HEK293 (cell line): ENCODE measurements around the gene GTSE1.

Experiments used
- CTCF ChIA-PET: fragments of 350-600 bp; formaldehyde crosslinking; extraction: SDS; loops from one replicate; lab custom pipeline; 2021; ENCODE audit warnings: antibody characterized with exemption; lab: Yijun Ruan, JAX
- POLR2A ChIA-PET: fragments of 300-600 bp; formaldehyde crosslinking; extraction: SDS; loops from one replicate; lab custom pipeline; 2020; ENCODE audit warnings: antibody characterized with exemption, inconsistent platforms; lab: Yijun Ruan, JAX
- H3K27ac ChIP-seq: fragments of 200-500 bp; sonication (Bioruptor generic); 2 replicates; pipeline ENCODE4 v1.5.1; 2014; ENCODE audit warnings: low read depth, low read length, control low read depth, inconsistent platforms; ENCODE audit errors: extremely low read depth
- H3K36me3 ChIP-seq, 2 experiments: fragments of 200-500 bp in 1 of 2; sonication (Bioruptor generic) in 1 of 2; 1 replicate in 1 of 2; 2 replicates in 1 of 2; pipeline ENCODE4 v1.5.1; 2014 to 2017; ENCODE audit warnings: inconsistent platforms in 2 of 2, low read length in 2 of 2; ENCODE audit not compliant: control insufficient read depth in 2 of 2, insufficient read depth in 1 of 2
- H3K4me1 ChIP-seq: fragments of 200-500 bp; sonication (Bioruptor generic); 2 replicates; pipeline ENCODE4 v1.5.1; 2014; ENCODE audit warnings: mild to moderate bottlenecking, low read length, inconsistent platforms; ENCODE audit not compliant: control insufficient read depth, insufficient read depth
- H3K4me3 ChIP-seq: 2 replicates; pipeline ENCODE4 v1.5.1; 2011; ENCODE audit warnings: low read depth, mild to moderate bottlenecking, control low read depth, low read length, moderate library complexity
- H3K9me3 ChIP-seq: fragments of 200-500 bp; sonication (Bioruptor generic); 2 replicates; pipeline ENCODE4 v1.5.1; 2014; ENCODE audit warnings: low read depth, low read length, inconsistent platforms; ENCODE audit not compliant: control insufficient read depth, insufficient read depth
- KLF9 ChIP-seq: fragments of 450-650 bp; formaldehyde crosslinking; IDR thresholded peaks from 2 replicates; pipeline ENCODE4 v1.5.1; 2016; ENCODE audit warnings: missing biosample characterization, missing genetic modification characterization, low read depth
- SP2 ChIP-seq: fragments of 450-650 bp; formaldehyde crosslinking; IDR thresholded peaks from 2 replicates; pipeline ENCODE4 v1.5.1; 2016; ENCODE audit warnings: missing biosample characterization, missing genetic modification characterization
- WT1 ChIP-seq: fragments of 450-650 bp; formaldehyde crosslinking; IDR thresholded peaks from 2 replicates; pipeline ENCODE4 v1.5.1; 2016; ENCODE audit warnings: missing biosample characterization, missing genetic modification characterization
- YY1 ChIP-seq: fragments of 450-650 bp; formaldehyde crosslinking; IDR thresholded peaks from 2 replicates; pipeline ENCODE4 v1.5.1; 2018; ENCODE audit warnings: missing biosample characterization, missing genetic modification characterization
- ZBTB48 ChIP-seq: fragments of 450-650 bp; formaldehyde crosslinking; IDR thresholded peaks from 2 replicates; pipeline ENCODE4 v1.5.1; 2016; ENCODE audit warnings: missing biosample characterization, missing genetic modification characterization
- ZNF394 ChIP-seq: fragments of 450-650 bp; formaldehyde crosslinking; IDR thresholded peaks from 2 replicates; pipeline ENCODE4 v1.5.1; 2016; ENCODE audit warnings: missing biosample characterization, missing genetic modification characterization, mild to moderate bottlenecking, moderate library complexity, borderline replicate concordance
- ZNF510 ChIP-seq: fragments of 450-650 bp; formaldehyde crosslinking; IDR thresholded peaks from 2 replicates; pipeline ENCODE4 v1.5.1; 2018; ENCODE audit warnings: mild to moderate bottlenecking, missing genetic modification characterization, missing biosample characterization; ENCODE audit not compliant: insufficient replicate concordance
- ZNF548 ChIP-seq: fragments of 450-650 bp; formaldehyde crosslinking; IDR thresholded peaks from 2 replicates; pipeline ENCODE4 v1.5.1; 2016; ENCODE audit warnings: missing biosample characterization, missing genetic modification characterization
- ZNF558 ChIP-seq: fragments of 450-650 bp; formaldehyde crosslinking; IDR thresholded peaks from 2 replicates; pipeline ENCODE4 v1.5.1; 2016; ENCODE audit warnings: missing biosample characterization, missing genetic modification characterization
- ZNF624 ChIP-seq: fragments of 450-650 bp; formaldehyde crosslinking; IDR thresholded peaks from 2 replicates; pipeline ENCODE4 v1.5.1; 2017; ENCODE audit warnings: missing biosample characterization, missing genetic modification characterization
- ZSCAN16 ChIP-seq: fragments of 450-650 bp; formaldehyde crosslinking; IDR thresholded peaks from 2 replicates; pipeline ENCODE4 v1.5.1; 2016; ENCODE audit warnings: missing biosample characterization, missing genetic modification characterization
- ZXDB ChIP-seq: fragments of 450-650 bp; formaldehyde crosslinking; IDR thresholded peaks from 2 replicates; pipeline ENCODE4 v1.5.1; 2016; ENCODE audit warnings: missing biosample characterization, missing genetic modification characterization
- TF ChIP-seq, protein P1 (sequence below): fragments of 450-650 bp; formaldehyde crosslinking; IDR thresholded peaks from 2 replicates; pipeline ENCODE4 v1.5.1; 2016; ENCODE audit warnings: missing biosample characterization, missing genetic modification characterization
- TF ChIP-seq, protein P2 (sequence below): fragments of 450-650 bp; formaldehyde crosslinking; IDR thresholded peaks from 2 replicates; pipeline ENCODE4 v1.5.1; 2017; ENCODE audit warnings: missing biosample characterization, missing genetic modification characterization
- TF ChIP-seq, protein P3 (sequence below): fragments of 450-650 bp; formaldehyde crosslinking; IDR thresholded peaks from 2 replicates; pipeline ENCODE4 v1.5.1; 2017; ENCODE audit warnings: missing biosample characterization, missing genetic modification characterization
- TF ChIP-seq, protein P4 (sequence below): fragments of 450-650 bp; formaldehyde crosslinking; optimal IDR thresholded peaks from 2 replicates; pipeline ENCODE3; 2016; ENCODE audit warnings: missing biosample characterization, mild to moderate bottlenecking, missing genetic modification characterization
- TF ChIP-seq, protein P5 (sequence below): fragments of 450-650 bp; formaldehyde crosslinking; IDR thresholded peaks from 2 replicates; pipeline ENCODE4 v1.5.1; 2016; ENCODE audit warnings: missing biosample characterization, missing genetic modification characterization, borderline replicate concordance
- TF ChIP-seq, protein P6 (sequence below): fragments of 450-650 bp; formaldehyde crosslinking; IDR thresholded peaks from 2 replicates; pipeline ENCODE4 v1.5.1; 2016; ENCODE audit warnings: missing biosample characterization, missing genetic modification characterization

Gene GTSE1

DNA sequence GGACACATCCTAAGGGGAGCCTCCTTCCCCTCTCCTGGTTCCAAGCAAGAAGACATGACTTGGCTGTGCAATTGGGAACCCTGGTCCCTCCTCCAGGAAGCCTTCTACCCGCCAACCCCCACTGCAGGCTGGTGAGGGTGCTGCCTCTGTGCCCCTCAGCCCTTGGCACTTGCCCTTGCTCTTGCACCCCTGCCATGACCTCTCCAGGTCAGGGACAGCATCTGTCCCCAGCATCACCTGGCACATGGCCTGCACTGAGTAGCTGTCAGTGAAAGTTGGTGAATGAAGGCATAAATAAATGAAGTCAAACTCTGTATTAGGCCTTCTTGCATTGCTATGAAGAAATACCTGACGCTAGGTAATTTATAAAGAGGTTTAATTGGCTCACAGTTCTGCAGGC lies 1.9 kb upstream of the GTSE1 start:
- TF ChIP-seq ZBTB48 (tag by site-specific recombination) = no peak
- no peak for TF ChIP-seq ZSCAN16 (tag by site-specific recombination)
- TF ChIP-seq, protein P1, sequence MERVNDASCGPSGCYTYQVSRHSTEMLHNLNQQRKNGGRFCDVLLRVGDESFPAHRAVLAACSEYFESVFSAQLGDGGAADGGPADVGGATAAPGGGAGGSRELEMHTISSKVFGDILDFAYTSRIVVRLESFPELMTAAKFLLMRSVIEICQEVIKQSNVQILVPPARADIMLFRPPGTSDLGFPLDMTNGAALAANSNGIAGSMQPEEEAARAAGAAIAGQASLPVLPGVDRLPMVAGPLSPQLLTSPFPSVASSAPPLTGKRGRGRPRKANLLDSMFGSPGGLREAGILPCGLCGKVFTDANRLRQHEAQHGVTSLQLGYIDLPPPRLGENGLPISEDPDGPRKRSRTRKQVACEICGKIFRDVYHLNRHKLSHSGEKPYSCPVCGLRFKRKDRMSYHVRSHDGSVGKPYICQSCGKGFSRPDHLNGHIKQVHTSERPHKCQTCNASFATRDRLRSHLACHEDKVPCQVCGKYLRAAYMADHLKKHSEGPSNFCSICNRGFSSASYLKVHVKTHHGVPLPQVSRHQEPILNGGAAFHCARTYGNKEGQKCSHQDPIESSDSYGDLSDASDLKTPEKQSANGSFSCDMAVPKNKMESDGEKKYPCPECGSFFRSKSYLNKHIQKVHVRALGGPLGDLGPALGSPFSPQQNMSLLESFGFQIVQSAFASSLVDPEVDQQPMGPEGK (tag by site-specific recombination) = no peak
- no peak for TF ChIP-seq YY1 (tag by site-specific recombination)
- TF ChIP-seq, protein P2, sequence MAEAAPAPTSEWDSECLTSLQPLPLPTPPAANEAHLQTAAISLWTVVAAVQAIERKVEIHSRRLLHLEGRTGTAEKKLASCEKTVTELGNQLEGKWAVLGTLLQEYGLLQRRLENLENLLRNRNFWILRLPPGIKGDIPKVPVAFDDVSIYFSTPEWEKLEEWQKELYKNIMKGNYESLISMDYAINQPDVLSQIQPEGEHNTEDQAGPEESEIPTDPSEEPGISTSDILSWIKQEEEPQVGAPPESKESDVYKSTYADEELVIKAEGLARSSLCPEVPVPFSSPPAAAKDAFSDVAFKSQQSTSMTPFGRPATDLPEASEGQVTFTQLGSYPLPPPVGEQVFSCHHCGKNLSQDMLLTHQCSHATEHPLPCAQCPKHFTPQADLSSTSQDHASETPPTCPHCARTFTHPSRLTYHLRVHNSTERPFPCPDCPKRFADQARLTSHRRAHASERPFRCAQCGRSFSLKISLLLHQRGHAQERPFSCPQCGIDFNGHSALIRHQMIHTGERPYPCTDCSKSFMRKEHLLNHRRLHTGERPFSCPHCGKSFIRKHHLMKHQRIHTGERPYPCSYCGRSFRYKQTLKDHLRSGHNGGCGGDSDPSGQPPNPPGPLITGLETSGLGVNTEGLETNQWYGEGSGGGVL = no peak
- no peak for TF ChIP-seq ZNF558 (tag by site-specific recombination)
- TF ChIP-seq ZNF548 (tag by site-specific recombination) = no peak
- no peak for TF ChIP-seq ZXDB (tag by site-specific recombination)
- TF ChIP-seq WT1 = no peak
- TF ChIP-seq, protein P3, sequence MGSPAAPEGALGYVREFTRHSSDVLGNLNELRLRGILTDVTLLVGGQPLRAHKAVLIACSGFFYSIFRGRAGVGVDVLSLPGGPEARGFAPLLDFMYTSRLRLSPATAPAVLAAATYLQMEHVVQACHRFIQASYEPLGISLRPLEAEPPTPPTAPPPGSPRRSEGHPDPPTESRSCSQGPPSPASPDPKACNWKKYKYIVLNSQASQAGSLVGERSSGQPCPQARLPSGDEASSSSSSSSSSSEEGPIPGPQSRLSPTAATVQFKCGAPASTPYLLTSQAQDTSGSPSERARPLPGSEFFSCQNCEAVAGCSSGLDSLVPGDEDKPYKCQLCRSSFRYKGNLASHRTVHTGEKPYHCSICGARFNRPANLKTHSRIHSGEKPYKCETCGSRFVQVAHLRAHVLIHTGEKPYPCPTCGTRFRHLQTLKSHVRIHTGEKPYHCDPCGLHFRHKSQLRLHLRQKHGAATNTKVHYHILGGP (tag by site-specific recombination) = no peak
- no peak for TF ChIP-seq ZNF624 (tag by site-specific recombination)
- TF ChIP-seq, protein P4, sequence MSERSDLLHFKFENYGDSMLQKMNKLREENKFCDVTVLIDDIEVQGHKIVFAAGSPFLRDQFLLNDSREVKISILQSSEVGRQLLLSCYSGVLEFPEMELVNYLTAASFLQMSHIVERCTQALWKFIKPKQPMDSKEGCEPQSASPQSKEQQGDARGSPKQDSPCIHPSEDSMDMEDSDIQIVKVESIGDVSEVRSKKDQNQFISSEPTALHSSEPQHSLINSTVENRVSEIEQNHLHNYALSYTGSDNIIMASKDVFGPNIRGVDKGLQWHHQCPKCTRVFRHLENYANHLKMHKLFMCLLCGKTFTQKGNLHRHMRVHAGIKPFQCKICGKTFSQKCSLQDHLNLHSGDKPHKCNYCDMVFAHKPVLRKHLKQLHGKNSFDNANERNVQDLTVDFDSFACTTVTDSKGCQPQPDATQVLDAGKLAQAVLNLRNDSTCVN (tag by site-specific recombination) = no peak
- no peak for TF ChIP-seq ZNF394 (tag by site-specific recombination)
- TF ChIP-seq, all 188 proteins: peak for 0
- peaks cover 28 to 56% of the 10 kb centered on the region in 2 experiments for H3K36me3 ChIP-seq
- no peaks in the 10 kb centered on the region for H3K9me3 ChIP-seq
- peaks cover 8% of the 10 kb centered on the region for H3K4me1 ChIP-seq
- no peak overlapping the region for H3K27ac ChIP-seq
- no peak overlapping the region for H3K4me3 ChIP-seq
- ChIA-PET CTCF (interaction anchor here (0.6 to 2.5 kb wide), 2 partner anchors 172 to 300 kb away, joined by 3 to 16 read pairs; no protein-coding TSS in a partner anchor), POLR2A (interaction anchor here (0.5 to 0.8 kb wide), 2 partner anchors 8 to 222 kb away, joined by 3 read pairs; no protein-coding TSS in a partner anchor)

DNA sequence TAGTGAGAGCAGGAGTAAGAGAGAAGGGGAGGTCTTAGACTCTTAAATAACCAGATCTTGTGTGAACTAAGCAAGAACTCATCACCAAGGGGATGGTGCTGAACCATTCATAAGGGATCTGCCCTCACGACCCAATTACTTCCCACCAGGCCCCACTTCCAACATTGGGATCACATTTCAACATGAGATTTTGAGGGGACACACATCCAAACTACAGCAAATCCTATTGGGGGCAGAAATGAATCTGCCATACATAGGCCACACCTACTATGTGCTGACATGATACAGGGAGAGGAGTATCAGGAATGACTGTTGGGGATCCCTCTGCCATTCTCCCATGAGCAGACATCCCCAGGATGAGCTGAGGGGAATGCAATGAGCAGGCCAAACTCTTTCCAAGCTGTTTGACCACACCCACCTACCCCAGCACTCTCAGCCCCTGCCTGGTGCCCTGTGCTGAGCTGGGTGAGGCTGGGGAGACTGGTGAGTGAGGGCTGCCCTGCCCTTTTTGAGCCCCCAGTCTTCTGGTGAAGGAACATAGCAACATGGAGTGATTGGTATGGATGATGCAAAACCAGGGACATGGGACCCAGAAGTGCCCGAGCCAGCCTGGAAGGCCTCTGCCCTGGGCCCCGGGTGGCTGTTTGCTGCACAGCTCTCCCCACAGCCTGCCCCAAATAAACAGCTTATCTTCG lies 1.2 kb upstream of the GTSE1 start:
- H3K27ac ChIP-seq = peak overlapping the region; percentile 81
- CTCF ChIA-PET = interaction anchor here (0.6 to 2.5 kb wide), 4 partner anchors 27 to 348 kb away, joined by 3 to 16 read pairs (median 4); partner anchors contain the start of gene TTC38
- peaks cover 8% of the 10 kb centered on the region for H3K4me1 ChIP-seq
- H3K4me3 ChIP-seq = no peak overlapping the region; the same call in 1 of the 2 replicates
- POLR2A ChIA-PET = interaction anchor here (0.5 to 3.1 kb wide), 12 partner anchors 9 to 222 kb away, joined by 3 to 17 read pairs (median 4); partner anchors contain the start of genes CDPF1, TRMU and TTC38
- no peaks in the 10 kb centered on the region for H3K9me3 ChIP-seq
- H3K36me3 ChIP-seq = peaks cover 34 to 55% of the 10 kb centered on the region in 2 experiments
- TF ChIP-seq, protein P5, sequence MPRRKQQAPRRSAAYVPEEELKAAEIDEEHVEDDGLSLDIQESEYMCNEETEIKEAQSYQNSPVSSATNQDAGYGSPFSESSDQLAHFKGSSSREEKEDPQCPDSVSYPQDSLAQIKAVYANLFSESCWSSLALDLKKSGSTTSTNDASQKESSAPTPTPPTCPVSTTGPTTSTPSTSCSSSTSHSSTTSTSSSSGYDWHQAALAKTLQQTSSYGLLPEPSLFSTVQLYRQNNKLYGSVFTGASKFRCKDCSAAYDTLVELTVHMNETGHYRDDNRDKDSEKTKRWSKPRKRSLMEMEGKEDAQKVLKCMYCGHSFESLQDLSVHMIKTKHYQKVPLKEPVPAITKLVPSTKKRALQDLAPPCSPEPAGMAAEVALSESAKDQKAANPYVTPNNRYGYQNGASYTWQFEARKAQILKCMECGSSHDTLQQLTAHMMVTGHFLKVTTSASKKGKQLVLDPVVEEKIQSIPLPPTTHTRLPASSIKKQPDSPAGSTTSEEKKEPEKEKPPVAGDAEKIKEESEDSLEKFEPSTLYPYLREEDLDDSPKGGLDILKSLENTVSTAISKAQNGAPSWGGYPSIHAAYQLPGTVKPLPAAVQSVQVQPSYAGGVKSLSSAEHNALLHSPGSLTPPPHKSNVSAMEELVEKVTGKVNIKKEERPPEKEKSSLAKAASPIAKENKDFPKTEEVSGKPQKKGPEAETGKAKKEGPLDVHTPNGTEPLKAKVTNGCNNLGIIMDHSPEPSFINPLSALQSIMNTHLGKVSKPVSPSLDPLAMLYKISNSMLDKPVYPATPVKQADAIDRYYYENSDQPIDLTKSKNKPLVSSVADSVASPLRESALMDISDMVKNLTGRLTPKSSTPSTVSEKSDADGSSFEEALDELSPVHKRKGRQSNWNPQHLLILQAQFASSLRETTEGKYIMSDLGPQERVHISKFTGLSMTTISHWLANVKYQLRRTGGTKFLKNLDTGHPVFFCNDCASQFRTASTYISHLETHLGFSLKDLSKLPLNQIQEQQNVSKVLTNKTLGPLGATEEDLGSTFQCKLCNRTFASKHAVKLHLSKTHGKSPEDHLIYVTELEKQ (tag by site-specific recombination) = no peak
- TF ChIP-seq, protein P1 (tag by site-specific recombination) = no peak
- TF ChIP-seq, protein P6, sequence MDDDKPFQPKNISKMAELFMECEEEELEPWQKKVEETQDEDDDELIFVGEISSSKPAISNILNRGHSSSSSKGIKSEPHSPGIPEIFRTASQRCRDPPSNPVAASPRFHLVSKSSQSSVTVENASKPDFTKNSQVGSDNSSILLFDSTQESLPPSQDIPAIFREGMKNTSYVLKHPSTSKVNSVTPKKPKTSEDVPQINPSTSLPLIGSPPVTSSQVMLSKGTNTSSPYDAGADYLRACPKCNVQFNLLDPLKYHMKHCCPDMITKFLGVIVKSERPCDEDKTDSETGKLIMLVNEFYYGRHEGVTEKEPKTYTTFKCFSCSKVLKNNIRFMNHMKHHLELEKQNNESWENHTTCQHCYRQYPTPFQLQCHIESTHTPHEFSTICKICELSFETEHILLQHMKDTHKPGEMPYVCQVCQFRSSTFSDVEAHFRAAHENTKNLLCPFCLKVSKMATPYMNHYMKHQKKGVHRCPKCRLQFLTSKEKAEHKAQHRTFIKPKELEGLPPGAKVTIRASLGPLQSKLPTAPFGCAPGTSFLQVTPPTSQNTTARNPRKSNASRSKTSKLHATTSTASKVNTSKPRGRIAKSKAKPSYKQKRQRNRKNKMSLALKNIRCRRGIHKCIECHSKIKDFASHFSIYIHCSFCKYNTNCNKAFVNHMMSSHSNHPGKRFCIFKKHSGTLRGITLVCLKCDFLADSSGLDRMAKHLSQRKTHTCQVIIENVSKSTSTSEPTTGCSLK = no peak
- TF ChIP-seq ZNF510 (tag by site-specific recombination) (no peak), SP2 (no peak), KLF9 (tag by site-specific recombination) (peak; percentile 72)
